ENCODE data around the gene KRTAP3-3.

KRTAP3-3 gene

DNA sequence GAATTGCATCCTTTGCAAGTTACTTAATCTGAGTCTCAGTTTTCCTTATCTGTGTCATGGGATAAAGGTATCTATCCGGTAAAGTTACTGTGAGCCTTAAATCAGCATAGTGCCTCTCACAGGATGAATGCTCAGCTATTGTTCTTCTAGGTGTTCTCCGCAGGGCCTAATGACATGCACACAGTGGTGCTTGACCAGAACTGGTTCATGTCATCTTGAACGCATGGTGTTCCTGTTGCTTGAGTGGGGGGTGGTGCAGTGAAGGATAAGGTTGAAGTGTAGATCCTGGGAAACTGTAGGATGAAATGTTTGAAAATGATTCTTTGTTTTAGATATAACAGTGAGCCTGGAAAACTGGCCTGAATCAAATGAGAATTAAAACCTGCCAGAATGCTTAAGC lies 13.8 kb downstream of the KRTAP3-3 start:
- TF ChIP-seq, protein P1, sequence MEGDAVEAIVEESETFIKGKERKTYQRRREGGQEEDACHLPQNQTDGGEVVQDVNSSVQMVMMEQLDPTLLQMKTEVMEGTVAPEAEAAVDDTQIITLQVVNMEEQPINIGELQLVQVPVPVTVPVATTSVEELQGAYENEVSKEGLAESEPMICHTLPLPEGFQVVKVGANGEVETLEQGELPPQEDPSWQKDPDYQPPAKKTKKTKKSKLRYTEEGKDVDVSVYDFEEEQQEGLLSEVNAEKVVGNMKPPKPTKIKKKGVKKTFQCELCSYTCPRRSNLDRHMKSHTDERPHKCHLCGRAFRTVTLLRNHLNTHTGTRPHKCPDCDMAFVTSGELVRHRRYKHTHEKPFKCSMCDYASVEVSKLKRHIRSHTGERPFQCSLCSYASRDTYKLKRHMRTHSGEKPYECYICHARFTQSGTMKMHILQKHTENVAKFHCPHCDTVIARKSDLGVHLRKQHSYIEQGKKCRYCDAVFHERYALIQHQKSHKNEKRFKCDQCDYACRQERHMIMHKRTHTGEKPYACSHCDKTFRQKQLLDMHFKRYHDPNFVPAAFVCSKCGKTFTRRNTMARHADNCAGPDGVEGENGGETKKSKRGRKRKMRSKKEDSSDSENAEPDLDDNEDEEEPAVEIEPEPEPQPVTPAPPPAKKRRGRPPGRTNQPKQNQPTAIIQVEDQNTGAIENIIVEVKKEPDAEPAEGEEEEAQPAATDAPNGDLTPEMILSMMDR (IDR thresholded peaks at IDR 0.05; ENCODE audit: low read depth, low read length), result no peak
- TF ChIP-seq MYC (IDR thresholded peaks at IDR 0.05; ENCODE audit: low read depth, low read length) (no peak), POLR2A (IDR thresholded peaks at IDR 0.05; ENCODE audit: extremely low read depth, insufficient read length) (no peak)
- TF ChIP-seq, protein P2, sequence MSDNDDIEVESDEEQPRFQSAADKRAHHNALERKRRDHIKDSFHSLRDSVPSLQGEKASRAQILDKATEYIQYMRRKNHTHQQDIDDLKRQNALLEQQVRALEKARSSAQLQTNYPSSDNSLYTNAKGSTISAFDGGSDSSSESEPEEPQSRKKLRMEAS (IDR thresholded peaks at IDR 0.05; ENCODE audit: low read depth, low read length), result no peak
- H3K4me3 ChIP-seq (ENCODE audit: low read depth, low read length), result no peak overlapping the region
- DNase-seq (ENCODE audit: low read depth), result no peak

DNA sequence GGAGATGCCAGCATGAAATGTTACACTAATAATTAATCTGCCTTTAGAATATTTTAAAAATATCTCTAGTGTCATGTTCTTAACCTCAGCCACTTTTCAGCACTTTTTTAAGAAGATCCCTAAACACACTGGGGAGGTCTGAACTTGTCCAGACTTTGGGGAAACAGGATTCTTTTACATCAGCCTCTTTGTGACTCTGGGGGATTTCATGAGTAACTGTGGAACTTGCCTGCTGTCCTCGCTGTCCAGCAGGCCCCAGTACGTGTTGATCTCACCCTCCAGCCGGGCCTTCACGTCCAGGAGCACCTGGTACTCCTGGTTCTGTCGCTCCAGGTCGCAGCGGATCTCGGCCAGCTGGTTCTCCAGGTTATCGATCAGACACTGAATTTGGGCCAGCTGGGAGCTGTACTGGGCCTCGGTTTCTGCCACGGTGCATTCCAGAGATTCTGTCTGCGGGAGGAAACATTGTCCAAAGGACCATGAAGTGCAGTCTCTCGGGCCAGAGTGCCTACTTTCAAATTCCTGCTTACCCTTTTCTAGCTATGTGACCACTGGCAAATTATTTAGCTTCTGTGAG lies 15.3 kb downstream of the KRTAP3-3 start:
- DNase-seq (ENCODE audit: low read depth), result no peak
- no peak overlapping the region for H3K4me3 ChIP-seq (ENCODE audit: low read depth, low read length)
- TF ChIP-seq, protein P2 (IDR thresholded peaks at IDR 0.05; ENCODE audit: low read depth, low read length), result no peak
- TF ChIP-seq POLR2A (IDR thresholded peaks at IDR 0.05; ENCODE audit: extremely low read depth, insufficient read length) (no peak), MYC (IDR thresholded peaks at IDR 0.05; ENCODE audit: low read depth, low read length) (no peak)
- TF ChIP-seq, protein P1 (IDR thresholded peaks at IDR 0.05; ENCODE audit: low read depth, low read length), result no peak

DNA sequence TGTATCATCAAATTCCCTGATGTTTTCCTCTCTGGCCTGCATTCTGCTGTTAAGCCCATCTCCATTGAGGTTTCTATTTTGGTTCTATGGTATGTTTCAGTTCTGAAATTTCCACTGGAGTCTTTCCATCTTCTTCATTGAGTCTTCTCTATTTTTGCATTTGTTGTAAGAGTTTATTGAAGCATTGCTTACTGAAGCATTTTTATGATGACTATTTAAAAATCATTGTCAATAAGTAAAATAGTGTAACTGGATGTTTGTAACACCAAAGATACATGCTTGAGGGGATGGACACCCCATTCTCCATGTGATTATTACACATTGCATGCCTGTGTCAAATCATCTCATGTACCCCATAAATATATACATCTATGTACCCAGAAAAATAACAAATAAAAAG lies 18.4 kb downstream of the KRTAP3-3 start:
- TF ChIP-seq MYC (IDR thresholded peaks at IDR 0.05; ENCODE audit: low read depth, low read length) (no peak), POLR2A (IDR thresholded peaks at IDR 0.05; ENCODE audit: extremely low read depth, insufficient read length) (no peak)
- TF ChIP-seq, protein P2 (IDR thresholded peaks at IDR 0.05; ENCODE audit: low read depth, low read length), result no peak
- TF ChIP-seq, protein P1 (IDR thresholded peaks at IDR 0.05; ENCODE audit: low read depth, low read length), result no peak
- no peak overlapping the region for H3K4me3 ChIP-seq (ENCODE audit: low read depth, low read length)
- no peak for DNase-seq (ENCODE audit: low read depth)

DNA sequence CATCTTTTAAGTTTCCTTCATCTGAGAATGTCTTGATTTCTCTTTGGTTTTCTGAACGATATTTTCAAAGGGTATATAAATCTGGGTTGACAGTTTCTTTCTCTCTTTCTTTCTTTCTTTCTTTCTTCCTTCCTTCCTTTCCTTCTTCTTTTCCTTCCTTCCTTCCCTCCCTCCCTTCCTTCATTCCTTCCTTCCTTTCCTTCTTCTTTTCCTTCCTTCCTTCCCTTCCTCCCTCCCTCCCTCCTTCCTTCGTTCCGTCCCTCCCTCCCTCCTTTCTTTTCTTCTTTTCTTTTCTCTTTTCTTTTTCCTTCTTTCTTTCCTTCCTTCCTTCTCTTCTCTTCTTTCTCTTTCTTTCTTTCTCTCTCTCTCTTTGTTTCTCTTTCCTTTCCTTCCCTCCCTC lies 19.6 kb downstream of the KRTAP3-3 start:
- no peak for DNase-seq (ENCODE audit: low read depth)
- no peak overlapping the region for H3K4me3 ChIP-seq (ENCODE audit: low read depth, low read length)
- TF ChIP-seq MYC (IDR thresholded peaks at IDR 0.05; ENCODE audit: low read depth, low read length) (no peak), POLR2A (IDR thresholded peaks at IDR 0.05; ENCODE audit: extremely low read depth, insufficient read length) (no peak)
- TF ChIP-seq, protein P1 (IDR thresholded peaks at IDR 0.05; ENCODE audit: low read depth, low read length), result no peak
- TF ChIP-seq, protein P2 (IDR thresholded peaks at IDR 0.05; ENCODE audit: low read depth, low read length), result no peak

DNA sequence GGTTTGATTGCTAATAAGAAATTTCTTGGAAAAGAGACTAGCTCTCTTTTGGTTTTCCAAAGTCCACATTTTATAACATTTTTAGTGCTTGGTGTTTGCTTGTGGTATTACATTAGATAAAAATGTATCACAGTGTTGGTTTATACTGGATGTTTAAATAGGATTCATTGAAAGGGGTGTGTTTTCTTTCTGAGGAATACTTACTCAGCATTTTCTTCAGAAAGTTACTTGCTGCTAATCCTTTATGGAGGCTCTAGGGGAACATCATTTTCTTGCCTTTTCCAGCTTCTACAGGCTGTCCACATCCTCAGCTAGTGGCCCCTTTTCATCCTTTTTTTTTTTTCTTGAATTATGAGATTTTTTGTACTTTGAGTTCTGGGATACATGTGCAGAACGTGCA lies 26.4 kb downstream of the KRTAP3-3 start:
- no peak overlapping the region for H3K4me3 ChIP-seq (ENCODE audit: low read depth, low read length)
- TF ChIP-seq MYC (IDR thresholded peaks at IDR 0.05; ENCODE audit: low read depth, low read length) (no peak), POLR2A (IDR thresholded peaks at IDR 0.05; ENCODE audit: extremely low read depth, insufficient read length) (no peak)
- TF ChIP-seq, protein P1 (IDR thresholded peaks at IDR 0.05; ENCODE audit: low read depth, low read length), result no peak
- TF ChIP-seq, protein P2 (IDR thresholded peaks at IDR 0.05; ENCODE audit: low read depth, low read length), result no peak
- no peak for DNase-seq (ENCODE audit: low read depth)

All from NB4 (cell line).